Measurements from ENCODE around the gene ING4.

Gene ING4

DNA sequence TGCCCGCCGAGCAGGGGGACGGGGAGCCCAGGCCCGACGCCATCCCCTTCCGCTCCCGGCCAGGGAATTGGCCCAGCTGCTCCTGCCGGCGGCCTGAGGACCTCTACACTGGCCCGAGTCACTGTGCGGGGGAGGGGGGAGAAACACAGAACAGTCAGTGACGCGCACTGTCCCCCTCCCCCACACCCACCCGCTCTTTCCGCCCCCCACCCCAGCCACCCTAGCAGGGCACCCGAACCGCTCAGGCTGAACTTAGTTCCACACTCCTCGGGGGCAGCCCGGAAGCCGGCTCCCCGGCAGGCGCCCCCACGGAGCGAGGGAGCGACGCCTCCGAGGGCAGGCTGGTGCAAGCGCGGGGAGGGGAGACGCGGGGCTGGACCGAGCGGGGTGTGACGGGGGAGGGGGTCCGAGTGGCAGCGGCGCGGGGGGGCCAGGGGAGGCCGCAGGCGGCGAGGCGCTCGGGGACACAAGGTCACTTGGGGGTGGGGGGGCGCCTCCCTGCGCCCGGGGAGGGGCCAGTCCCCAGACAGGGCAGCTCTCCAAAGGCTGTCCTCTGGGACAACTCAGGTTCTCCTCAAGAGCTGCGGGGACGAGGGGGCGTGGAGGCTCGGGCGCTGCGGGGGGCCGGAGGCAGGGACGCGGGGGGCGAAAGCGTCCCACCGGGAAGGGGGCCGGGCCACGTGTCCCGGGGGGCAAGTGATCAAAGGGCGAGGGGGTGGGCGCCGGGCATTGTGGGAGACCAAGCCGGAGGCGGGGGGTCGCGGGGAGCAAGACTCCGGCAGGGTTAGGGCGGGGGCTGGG, 56.4 kb downstream of the ING4 start:
- H3K27me3 ChIP-seq (ENCODE audit: insufficient read depth, low read length): no peaks in the 10 kb centered on the region
- H3K4me1 ChIP-seq (ENCODE audit: control insufficient read depth, insufficient read depth, low read length, unreplicated experiment): peaks cover 27% of the 10 kb centered on the region
- H3K79me2 ChIP-seq (ENCODE audit: control insufficient read depth, insufficient read depth, low read length, unreplicated experiment): peaks cover 47% of the 10 kb centered on the region
- H2AFZ ChIP-seq (ENCODE audit: low read length, unreplicated experiment): no peak overlapping the region
- H3K27ac ChIP-seq (ENCODE audit: low read depth, low read length): peak overlapping the region; percentile 46
- H3K36me3 ChIP-seq (ENCODE audit: insufficient read depth, low read length): peaks cover 18% of the 10 kb centered on the region
- peak overlapping the region; percentile 84 for H3K4me3 ChIP-seq (ENCODE audit: low read depth, low read length)

DNA sequence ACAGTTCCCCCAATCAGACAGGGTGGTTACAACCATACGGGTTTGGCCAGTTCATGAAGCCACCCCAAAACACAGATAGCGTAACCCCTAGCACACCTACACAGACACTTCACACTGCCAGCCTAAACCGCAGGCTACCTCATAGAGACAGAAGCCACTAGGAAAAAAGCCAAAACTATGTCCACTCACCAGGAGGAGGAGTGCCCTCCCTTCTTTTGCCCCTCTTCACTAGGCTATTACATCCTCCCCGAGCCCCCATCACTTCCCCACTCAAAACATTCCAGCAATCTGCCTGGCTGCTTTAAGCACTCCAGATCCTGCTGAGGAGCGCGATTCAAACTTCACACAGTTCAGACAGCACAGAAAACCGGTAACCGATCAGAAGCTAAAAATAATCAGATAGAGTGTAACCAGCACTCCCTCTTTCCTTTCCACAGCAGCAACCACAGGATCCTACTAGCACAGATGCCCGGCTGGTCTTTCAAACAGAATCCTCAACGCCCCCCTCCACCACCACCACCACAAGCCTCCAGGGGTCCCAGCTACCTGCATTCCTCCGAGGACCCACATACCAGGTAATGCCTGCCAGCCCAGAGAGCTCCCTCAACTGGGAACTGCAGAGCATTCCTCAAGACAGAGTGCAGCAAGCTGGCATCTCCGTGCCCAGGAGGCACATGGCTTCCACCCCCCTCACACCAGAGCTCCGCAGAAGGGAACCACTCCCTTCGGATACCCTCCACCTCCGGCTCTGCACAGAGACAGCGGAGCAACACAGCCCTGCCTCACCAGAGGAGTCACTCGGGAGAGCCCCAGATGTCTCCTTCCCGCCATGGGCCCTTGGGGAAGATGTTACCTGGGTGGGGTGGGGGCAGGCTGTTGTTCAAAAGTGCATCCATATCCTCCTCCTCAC, 57.2 kb downstream of the ING4 start:
- H3K36me3 ChIP-seq (ENCODE audit: insufficient read depth, low read length): peaks cover 26% of the 10 kb centered on the region
- H3K27me3 ChIP-seq (ENCODE audit: insufficient read depth, low read length): no peaks in the 10 kb centered on the region
- peaks cover 27% of the 10 kb centered on the region for H3K4me1 ChIP-seq (ENCODE audit: control insufficient read depth, insufficient read depth, low read length, unreplicated experiment)
- no peak overlapping the region for H2AFZ ChIP-seq (ENCODE audit: low read length, unreplicated experiment)
- H3K79me2 ChIP-seq (ENCODE audit: control insufficient read depth, insufficient read depth, low read length, unreplicated experiment): peaks cover 56% of the 10 kb centered on the region
- H3K27ac ChIP-seq (ENCODE audit: low read depth, low read length): no peak overlapping the region
- H3K4me3 ChIP-seq (ENCODE audit: low read depth, low read length): peak overlapping the region; percentile 84

DNA sequence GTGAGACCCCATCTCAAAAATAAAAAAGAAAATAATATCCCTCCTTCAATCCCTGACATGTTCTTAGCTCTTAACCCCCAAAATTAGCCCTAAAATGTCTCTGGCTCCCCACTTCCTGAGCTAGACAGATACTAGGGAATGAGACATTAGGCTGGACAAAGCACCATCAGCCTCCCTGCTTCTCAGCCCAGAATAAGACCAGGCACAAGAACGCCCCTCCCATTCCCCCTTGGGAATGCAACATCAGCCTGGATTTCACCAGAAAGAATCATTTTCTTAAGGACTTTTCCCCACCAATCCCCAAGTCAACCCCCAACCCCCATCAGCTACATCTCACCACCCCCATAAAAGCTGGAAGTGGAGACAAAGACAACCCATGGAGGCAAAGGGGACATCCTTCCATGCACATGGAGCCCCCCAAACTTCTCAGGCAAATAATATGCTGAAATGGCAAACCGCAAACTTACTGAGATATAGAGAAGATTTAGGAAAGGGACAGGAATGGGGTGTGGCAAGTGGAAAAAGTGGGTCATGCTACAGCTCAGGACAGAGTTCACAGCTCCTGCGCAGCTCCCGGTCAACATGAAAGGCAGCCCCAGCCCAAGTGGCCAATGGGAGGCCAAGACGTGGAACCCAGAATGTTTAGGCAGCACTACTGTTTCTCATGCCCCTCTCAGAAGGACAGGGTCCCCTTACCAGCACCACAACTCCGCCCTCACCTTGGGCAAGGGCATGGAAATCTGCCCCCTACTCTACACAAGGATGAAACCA, 58.5 kb downstream of the ING4 start:
- peaks cover 39% of the 10 kb centered on the region for H3K36me3 ChIP-seq (ENCODE audit: insufficient read depth, low read length)
- H2AFZ ChIP-seq (ENCODE audit: low read length, unreplicated experiment): no peak overlapping the region
- H3K79me2 ChIP-seq (ENCODE audit: control insufficient read depth, insufficient read depth, low read length, unreplicated experiment): peaks cover 66% of the 10 kb centered on the region
- peaks cover 27% of the 10 kb centered on the region for H3K4me1 ChIP-seq (ENCODE audit: control insufficient read depth, insufficient read depth, low read length, unreplicated experiment)
- no peaks in the 10 kb centered on the region for H3K27me3 ChIP-seq (ENCODE audit: insufficient read depth, low read length)
- peak overlapping the region; percentile 10; the same call in 1 of the 2 replicates for H3K27ac ChIP-seq (ENCODE audit: low read depth, low read length)
- peak overlapping the region; percentile 84 for H3K4me3 ChIP-seq (ENCODE audit: low read depth, low read length)

DNA sequence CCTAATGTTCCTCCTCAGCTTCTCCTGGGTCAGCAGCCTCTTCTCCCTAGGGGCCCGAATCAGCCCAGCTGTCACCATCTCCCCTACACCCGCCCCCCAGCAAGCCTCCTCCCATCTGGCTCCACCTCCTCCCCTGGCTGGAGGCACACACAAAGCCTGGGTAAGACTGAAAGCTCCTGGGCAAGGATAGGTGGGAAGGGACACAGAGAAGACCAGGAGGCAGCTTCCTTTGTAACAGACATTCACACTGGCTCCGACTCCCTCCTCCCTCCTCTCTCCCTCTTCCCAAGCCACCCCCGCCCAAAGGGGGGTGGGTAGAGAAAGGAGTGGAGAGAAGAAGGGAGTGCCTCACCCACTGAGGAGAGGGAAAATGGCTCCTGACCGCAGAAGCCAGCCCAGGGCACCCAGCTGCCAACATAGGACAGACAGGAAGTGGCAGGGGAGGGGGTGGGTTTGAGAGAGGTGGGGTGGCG, 59.8 kb downstream of the ING4 start:
- H3K27me3 ChIP-seq (ENCODE audit: insufficient read depth, low read length): no peaks in the 10 kb centered on the region
- no peak overlapping the region for H2AFZ ChIP-seq (ENCODE audit: low read length, unreplicated experiment)
- H3K36me3 ChIP-seq (ENCODE audit: insufficient read depth, low read length): peaks cover 42% of the 10 kb centered on the region
- H3K27ac ChIP-seq (ENCODE audit: low read depth, low read length): no peak overlapping the region
- peaks cover 66% of the 10 kb centered on the region for H3K79me2 ChIP-seq (ENCODE audit: control insufficient read depth, insufficient read depth, low read length, unreplicated experiment)
- H3K4me3 ChIP-seq (ENCODE audit: low read depth, low read length): peak overlapping the region; percentile 84
- H3K4me1 ChIP-seq (ENCODE audit: control insufficient read depth, insufficient read depth, low read length, unreplicated experiment): peaks cover 27% of the 10 kb centered on the region

DNA sequence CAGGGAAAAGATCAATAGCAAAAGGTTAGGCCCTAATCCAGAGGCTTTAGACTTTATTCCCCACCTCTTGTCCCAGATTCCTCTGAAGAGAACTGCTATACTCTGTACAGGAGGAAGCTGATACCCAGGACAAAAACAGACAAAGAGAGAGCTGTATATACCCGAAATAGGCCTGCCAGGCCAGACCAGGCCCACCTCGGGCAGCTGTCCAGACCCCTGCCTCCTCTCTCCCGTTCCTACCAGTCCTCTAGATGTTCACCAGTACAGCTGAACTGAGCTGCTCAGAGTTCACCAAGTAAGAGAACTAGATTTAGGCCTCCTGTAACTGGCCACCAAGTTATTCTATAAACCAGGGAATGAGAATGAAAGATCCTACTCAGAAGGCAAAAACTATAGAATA, 60.4 kb downstream of the ING4 start:
- Histone ChIP-seq H3K27me3 (ENCODE audit: insufficient read depth, low read length) (no peaks in the 10 kb centered on the region), H2AFZ (ENCODE audit: low read length, unreplicated experiment) (no peak overlapping the region), H3K4me1 (ENCODE audit: control insufficient read depth, insufficient read depth, low read length, unreplicated experiment) (peaks cover 27% of the 10 kb centered on the region), H3K27ac (ENCODE audit: low read depth, low read length) (no peak overlapping the region), H3K4me3 (ENCODE audit: low read depth, low read length) (peak overlapping the region; percentile 84; the same call in 1 of the 2 replicates), H3K79me2 (ENCODE audit: control insufficient read depth, insufficient read depth, low read length, unreplicated experiment) (peaks cover 66% of the 10 kb centered on the region), H3K36me3 (ENCODE audit: insufficient read depth, low read length) (peaks cover 48% of the 10 kb centered on the region)
